Raji (cell line): ENCODE data around the gene RNF169.

Experiments
- POLR2A ChIP-seq: IDR thresholded peaks from 2 replicates; pipeline ENCODE4 v1.6.1; 2011; ENCODE audit warnings: low read depth, low read length, control low read depth; ENCODE audit not compliant: insufficient read depth

RNF169 gene

DNA sequence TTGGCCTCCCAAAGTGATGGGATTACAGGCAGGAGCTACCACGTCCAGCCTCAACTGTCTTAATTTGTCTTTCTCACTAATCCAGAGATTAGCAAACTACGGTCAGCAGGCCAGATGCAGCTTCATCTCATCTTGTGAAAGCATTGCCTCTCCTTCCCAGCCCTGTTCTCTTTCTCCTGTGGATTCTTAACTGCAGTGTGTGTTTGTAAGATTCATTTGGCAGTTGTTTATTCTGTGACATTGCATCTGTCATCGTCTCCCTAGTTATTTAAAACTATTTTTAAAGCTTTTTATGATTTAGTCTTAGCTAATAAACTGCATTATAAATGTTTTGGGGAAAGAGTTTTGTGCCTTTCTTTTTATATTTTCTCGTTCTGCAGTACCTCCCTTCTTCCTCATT is 29.2 kb downstream of the RNF169 start:
- TF ChIP-seq POLR2A, result no peak

DNA sequence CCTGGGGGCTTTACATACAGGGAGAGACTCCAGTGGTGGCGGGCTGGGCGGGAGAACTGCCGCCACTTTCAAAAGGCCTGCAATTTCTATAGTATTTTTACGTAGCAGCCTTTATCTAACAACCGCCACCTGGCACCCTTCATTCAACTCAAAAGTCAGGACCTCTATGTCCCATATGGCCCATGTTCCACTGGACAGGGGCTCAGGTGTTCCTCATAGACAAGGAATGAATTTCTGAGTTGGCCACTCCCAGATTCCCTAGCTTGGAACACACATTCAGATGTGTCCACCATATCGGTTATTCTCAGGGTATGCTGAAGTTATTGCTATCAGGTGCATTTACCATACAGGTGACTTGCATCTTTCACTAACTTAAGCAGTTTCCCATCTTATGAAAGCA is 29.9 kb downstream of the RNF169 start:
- no peak for TF ChIP-seq POLR2A

DNA sequence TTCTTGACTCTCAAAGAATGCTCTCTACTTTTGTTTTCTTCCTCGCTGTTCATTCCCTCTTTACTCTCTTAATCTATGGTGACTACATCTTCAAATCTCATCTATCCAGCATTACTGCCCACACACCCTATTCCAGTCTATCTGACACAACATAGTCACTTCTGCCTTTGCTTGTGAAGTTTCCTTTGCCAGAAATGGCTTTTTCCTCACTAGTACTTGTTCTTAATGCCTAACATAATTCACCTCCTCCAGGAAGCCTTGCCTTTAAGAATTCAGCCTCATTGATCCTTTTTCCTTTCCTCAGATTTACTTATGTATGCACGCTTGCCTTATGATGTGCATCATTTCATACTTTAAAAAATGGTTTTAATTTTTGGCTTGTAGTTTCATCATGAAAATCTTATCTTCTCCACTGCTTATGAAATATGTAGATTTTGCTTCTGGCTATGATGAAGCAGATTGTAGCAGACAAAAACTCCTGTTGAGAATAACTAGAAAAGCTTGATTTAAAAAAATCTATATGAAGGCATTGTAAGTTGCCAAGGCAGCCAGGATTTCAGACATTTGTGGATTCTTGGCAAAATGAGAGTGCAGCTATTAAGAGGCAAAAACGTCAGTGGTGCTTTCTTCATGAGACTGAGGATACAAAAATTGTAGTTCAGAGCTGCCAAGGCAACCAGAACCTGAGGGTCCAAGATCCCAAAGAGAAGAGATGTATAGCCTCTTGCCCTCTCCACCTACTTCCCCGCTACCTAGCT is 31.8 kb downstream of the RNF169 start:
- no peak for TF ChIP-seq POLR2A

DNA sequence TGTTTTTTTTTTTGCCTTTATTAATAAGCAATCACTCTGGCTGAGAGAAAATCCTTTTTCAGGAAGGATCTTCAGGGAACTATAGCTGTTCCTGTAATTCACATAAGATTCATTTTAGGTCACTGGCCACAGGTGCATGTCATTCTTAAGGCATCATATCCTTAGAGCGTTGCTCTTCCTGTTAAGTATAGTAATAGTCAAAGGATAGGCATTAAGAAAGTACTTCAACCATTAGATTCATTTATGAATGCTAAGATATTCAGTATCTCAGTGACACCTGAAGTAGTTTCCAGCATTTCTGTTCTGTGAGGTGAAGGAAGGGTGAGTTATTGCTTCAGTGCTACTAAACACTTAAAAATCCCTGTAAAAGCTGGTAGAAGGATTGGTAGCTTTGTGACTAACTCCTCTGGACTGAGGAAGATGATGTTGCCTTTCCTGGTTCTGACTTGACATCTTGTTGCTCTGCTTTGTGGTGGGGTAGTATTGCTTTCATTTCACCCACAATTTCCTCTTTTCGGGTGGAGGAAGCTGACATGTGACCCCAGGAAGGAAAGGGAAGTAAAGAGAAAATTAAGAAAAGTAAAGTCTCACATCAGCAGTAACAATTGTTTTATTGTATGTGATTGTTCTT is 34.7 kb downstream of the RNF169 start:
- no peak for TF ChIP-seq POLR2A

DNA sequence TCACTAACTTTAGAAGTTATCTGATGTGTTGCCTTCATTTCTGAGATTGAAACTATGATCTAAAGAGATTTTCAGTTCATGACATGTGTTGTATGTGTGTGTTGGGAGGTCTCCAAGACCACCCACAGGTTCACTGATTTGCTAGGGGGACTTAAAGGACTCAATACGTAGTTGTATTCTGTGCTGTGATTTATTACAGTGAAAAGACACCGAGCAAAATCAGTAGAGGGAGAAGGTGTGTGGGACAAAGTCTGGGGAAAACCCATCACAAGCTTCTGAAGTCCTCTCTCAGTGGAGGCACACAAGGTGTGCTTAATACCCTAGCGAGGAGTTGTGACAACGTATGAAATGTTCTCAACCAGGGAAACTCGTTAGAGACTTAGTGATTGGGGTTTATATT is 35.6 kb downstream of the RNF169 start:
- TF ChIP-seq POLR2A, result no peak

DNA sequence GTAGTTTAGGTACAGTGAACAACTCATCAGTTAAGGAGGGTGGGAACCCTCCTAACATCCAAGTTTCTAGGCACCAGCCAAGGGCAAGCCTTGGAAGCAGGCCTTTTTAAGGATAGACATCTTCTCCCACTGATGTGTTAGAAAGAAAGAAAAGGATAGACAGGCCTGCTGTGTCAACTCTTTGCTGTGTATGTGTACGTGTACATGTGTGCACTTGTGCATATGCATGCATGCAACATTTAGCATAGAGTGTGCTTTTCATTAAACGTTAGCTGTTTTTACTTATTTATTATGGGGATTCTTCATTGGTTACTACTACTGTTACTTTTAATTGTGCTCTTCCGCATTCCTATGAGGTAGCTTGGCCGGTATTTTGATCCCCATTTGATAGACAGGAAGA is 36.1 kb downstream of the RNF169 start:
- no peak for TF ChIP-seq POLR2A

DNA sequence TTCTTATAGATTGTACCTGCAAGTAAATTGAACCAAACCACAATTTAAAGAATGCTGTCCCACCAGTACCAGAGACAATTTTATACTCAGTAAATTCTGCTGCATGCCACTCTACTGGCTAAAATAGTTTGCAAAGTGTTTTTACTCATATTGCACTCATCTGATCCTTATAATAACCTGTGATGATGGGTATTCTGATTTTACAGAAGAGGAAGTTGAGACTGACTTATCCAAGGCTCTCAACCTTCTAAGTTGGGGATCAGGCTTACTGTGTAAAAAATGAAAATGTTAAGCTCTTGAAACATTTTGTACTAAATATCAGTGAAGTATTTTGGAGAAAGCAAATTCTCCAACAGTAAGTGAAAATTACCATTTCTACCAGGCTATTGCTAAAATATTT is 37.9 kb downstream of the RNF169 start:
- no peak for TF ChIP-seq POLR2A

DNA sequence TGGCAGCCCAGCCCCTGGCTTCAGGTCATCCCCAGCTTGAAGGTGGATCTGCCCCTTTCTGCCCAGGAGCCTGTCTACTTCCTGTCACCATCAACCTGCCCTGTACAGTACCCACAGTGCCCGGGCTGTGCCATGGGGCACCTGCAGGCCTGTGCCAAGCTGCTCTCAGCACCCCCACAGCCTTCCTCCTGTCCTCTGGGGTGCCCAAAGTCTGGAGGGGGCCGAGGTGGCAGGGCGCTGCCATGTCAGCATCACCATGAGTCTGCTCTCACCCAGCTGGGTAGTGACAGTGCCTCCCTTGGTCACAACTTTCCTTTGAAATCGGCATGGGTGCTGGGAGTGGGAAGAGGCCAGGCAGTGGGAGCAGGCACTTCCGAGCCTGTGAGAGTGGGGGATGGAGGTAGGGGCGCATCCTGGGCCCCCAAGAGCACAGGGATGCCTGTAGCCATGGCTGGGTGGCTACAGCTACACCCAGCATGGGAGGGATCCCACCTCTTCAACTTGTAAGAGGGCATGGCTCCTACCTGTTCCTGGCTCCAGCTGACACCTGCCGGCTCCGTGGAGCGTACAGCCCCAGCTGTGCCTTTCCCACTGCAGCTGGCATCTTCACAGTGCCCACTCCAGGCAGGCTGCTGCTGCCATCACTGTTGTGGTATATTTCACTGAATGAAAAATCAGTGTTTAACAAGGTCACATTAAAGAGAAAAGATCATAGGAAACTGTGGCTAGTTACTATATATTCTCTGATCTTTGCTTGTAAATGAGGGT is 42.9 kb downstream of the RNF169 start:
- no peak for TF ChIP-seq POLR2A

DNA sequence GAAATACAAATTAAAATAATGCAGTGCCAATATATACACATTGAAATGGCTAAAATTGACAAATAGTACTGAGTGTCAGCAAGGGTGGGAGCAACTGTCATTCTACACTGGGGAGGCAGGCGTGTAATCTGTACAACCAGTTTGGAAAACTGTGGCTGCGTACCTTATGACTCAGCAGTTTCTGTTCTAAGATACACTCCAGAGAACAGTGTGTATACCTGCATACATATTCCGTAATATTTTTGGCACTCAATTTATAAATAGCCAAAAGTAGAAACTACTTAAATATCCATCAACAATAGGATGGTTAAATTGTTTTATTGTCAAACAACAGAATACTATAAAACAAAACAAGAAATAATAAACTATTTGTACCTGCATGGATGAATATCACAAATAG is 57.6 kb downstream of the RNF169 start:
- no peak for TF ChIP-seq POLR2A

DNA sequence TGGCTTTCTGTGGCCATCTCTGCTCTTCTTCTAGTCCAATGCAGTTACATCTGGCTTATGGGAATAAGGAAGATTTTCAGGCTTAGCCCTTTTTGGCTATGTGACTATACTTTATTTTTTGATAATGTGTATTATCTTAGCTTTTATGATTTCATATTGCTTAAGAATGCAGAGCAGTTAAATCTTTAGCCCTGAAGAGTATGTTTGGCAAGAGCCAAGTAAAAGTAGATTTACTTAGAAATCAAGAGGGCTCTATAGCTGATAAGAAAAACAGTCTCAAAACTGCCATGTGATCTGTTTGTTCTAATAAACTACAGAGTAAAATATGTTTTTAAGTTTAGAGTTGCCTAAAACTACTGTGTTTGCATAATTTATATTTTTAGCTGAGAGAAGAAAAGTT is 61.2 kb downstream of the RNF169 start:
- TF ChIP-seq POLR2A, result no peak

DNA sequence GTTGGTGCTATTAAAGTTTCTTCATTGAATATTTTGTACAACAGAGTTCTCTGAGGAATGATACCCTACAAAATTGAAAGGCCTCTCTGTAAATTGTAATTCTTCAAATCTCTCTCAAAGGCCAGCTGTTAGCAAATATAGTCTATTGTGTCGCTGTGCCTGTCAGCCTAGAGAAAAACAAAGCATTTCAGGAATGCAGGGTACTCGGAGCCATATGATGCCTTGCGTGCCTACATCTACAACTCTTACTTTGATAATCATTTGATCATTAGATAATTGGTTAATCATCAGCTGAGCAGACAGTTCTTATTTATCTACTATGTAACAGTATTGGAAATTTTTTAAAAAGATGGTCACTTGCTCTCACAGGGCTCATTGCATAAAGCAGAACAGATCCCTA is 67.3 kb downstream of the RNF169 start:
- no peak for TF ChIP-seq POLR2A

DNA sequence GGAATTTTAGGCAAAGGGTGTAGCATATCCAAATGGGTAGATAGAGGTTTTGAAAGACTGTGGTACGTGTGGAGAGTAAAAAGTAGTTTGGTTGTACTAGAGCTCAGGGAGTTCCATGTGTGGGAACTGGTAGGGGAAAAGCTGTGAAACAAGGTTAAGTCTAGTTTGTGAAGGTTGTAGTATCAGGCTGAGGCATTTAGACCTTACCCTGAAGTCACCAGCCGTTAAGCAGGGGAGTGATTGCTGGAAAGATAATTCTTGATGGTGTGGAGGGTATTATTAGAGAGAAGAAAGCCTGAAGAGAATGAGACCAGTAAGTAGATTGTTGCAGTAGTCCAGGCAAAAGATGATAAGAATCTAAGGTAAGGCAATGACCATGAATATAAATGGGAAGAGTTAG is 68.0 kb downstream of the RNF169 start:
- TF ChIP-seq POLR2A, result no peak

DNA sequence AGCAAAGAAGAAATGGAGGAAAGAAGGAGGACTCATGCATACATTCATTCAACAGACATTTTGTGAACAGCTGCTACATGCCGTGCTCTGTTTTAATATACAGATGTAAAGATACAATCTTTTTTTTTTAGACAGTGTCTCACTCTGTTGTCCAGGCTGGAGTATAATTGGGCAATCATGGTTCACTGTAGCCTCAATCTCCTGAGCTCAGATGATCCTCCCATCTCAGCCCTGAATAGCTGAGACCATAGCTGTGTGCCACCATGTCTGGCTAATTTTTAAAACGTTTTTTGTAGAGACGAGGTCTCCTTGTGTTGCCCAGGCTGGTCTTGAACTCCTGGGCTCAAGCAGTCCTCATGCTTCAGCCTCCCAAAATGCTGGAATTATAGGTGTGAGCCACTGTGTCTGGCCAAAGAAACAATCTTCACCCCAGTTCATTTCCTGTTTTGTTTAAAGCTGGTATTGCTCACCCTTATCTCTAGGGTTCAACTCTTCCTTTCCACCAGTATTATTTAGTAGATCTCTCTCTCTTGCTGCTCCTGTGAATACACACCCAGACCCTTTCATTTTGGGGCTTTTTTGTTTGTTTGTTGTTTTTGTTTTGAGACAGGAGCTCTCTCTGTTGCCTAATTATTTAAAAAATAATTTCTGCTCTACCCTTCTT is 69.8 kb downstream of the RNF169 start:
- no peak for TF ChIP-seq POLR2A

DNA sequence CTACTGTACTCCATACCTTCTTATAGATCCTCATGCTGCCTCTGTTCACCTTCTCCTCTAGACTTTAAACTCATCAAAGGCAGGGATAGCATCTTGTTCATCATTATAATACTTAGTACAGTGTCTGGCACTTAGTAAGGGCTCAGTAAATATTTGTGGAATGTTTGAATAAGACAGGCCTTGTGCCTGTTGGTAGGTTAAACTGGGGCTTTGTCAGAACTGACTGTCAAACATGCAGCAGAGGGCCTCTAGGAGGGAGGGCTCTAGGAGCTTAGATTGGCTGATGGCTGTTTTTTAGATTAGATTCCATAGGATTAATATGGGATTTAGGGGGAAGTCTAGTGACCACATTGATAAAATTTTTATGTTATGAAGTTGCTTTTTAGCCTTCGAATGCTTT is 70.8 kb downstream of the RNF169 start:
- no peak for TF ChIP-seq POLR2A

DNA sequence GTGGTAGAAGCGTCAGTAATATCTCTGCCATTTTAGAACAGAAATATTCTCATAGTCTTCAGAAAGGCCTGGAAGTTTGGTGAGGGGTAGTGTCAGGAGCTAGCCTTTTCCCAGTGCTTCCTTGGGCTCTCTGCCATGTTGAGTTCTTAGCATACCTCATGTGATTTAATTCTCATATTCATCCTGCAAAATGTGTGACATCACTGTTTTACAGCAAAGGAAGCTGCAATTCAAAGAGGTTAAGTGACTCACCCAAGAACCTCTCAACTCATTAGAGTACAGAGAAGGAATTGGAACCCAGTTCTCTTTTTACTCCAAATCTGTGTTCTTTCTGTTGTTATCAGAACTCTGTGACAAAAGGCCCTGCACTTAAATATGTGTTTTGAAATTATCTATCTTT is 72.1 kb downstream of the RNF169 start:
- no peak for TF ChIP-seq POLR2A

DNA sequence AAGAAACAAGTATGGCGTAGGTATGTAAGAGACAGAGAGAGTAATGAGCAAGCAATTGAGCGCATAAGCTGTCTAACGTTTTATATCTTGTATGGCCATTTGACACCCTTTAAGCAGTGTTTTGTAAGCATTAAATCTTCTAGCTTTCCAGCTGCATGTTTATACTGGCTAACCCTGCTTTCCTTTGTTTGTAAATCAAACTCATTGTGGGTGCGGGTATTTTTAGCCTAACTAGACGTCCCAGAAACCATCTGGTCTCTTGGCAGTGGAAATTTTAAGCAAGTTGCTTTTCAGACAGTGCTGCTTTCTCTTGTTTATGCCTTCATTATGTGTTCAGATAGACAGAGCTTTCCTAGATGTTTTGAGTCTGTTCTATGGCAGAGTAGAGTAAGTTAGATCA is 73.5 kb downstream of the RNF169 start:
- TF ChIP-seq POLR2A, result no peak
